HUES48 (cell line): Measurements from ENCODE around the gene PCDHB13.
"Not testable (repeated sequence)": the region's sequence is repeated elsewhere in the genome, so short reads cannot be mapped to it uniquely, and the experiment has no call there.

Experiments
- H3K27ac ChIP-seq: one replicate; pipeline ENCODE4 v1.7.0; 2013; ENCODE audit warnings: low read depth, low read length, inconsistent platforms
- H3K27me3 ChIP-seq: 2 replicates; pipeline ENCODE4 v1.6.1; 2013; ENCODE audit warnings: mild to moderate bottlenecking, low read length; ENCODE audit not compliant: control insufficient read depth, insufficient read depth
- H3K36me3 ChIP-seq: 2 replicates; pipeline ENCODE4 v1.6.1; 2013; ENCODE audit warnings: low read length; ENCODE audit not compliant: control insufficient read depth, insufficient read depth
- H3K4me1 ChIP-seq: 2 replicates; pipeline ENCODE4 v1.6.1; 2013; ENCODE audit warnings: mild to moderate bottlenecking, low read length; ENCODE audit not compliant: control insufficient read depth, insufficient read depth
- H3K4me3 ChIP-seq: 2 replicates; pipeline ENCODE4 v1.5.1; 2013; ENCODE audit warnings: mild to moderate bottlenecking, low read depth, low read length
- H3K9ac ChIP-seq: 2 replicates; pipeline ENCODE4 v1.6.1; 2013; ENCODE audit warnings: mild to moderate bottlenecking, low read depth, low read length, moderate library complexity
- H3K9me3 ChIP-seq: 2 replicates; pipeline ENCODE4 v1.6.1; 2013; ENCODE audit warnings: low read length; ENCODE audit not compliant: control insufficient read depth, insufficient read depth

The PCDHB13 gene

GRCh38 chr5:141213656-141214339 lies at the start of gene PCDHB13:
Gene PCDHB13, plus strand, starts transcription at chr5:141213919. Its CDS starts 205 bp downstream, at chr5:141214124.
- not testable (repeated sequence) for H3K36me3 ChIP-seq, H3K4me3 ChIP-seq, H3K27ac ChIP-seq, H3K27me3 ChIP-seq, H3K9ac ChIP-seq, H3K4me1 ChIP-seq, H3K9me3 ChIP-seq

GRCh38 chr5:141172381-141173204 lies 41.1 kb upstream of the PCDHB13 start, which contains the start of gene PCDHB7:
Gene PCDHB7, plus strand, starts transcription at chr5:141172644. Its CDS starts 192 bp downstream, at chr5:141172836.
- no peak within 1 kb of the TSS for H3K9ac ChIP-seq
- no peaks in the 10 kb centered on the region for H3K36me3 ChIP-seq
- H3K9me3 ChIP-seq, result peaks cover 6% of the 10 kb centered on the region
- H3K4me1 ChIP-seq, result no peaks in the 10 kb centered on the region
- H3K27ac ChIP-seq, result no peak within 1 kb of the TSS
- no peaks in the 10 kb centered on the region for H3K27me3 ChIP-seq
- no peak within 1 kb of the TSS for H3K4me3 ChIP-seq

GRCh38 chr5:141174291-141175104 lies 39.2 kb upstream of the PCDHB13 start:
- H3K4me3 ChIP-seq, H3K36me3 ChIP-seq, H3K4me1 ChIP-seq, H3K27me3 ChIP-seq, H3K27ac ChIP-seq, H3K9ac ChIP-seq: not testable (repeated sequence)
- H3K9me3 ChIP-seq, result peaks cover 14% of the 10 kb centered on the region

DNA sequence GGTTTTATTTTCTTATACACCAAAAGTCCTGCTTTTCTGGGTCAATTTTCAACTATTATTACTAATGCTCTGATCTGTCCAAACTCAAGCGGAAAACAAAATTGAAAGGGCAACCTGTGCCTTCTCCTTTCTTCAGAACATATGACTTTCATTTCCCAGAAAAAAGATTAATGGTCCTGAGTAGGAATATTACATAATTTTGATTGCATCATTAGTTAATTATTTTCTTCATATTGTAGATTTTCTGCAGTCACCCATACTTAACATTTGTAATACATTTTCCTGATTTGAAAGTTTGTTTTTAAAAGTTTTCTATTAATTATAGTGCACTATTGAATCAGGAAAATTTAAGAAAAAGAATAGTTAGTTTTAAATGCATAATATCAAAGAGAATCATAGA lies 37.8 kb upstream of the PCDHB13 start:
- Histone ChIP-seq H3K9ac (no peak overlapping the region), H3K4me1 (no peaks in the 10 kb centered on the region), H3K27ac (no peak overlapping the region), H3K27me3 (no peaks in the 10 kb centered on the region), H3K36me3 (no peaks in the 10 kb centered on the region), H3K4me3 (no peak overlapping the region), H3K9me3 (peaks cover 14% of the 10 kb centered on the region)

DNA sequence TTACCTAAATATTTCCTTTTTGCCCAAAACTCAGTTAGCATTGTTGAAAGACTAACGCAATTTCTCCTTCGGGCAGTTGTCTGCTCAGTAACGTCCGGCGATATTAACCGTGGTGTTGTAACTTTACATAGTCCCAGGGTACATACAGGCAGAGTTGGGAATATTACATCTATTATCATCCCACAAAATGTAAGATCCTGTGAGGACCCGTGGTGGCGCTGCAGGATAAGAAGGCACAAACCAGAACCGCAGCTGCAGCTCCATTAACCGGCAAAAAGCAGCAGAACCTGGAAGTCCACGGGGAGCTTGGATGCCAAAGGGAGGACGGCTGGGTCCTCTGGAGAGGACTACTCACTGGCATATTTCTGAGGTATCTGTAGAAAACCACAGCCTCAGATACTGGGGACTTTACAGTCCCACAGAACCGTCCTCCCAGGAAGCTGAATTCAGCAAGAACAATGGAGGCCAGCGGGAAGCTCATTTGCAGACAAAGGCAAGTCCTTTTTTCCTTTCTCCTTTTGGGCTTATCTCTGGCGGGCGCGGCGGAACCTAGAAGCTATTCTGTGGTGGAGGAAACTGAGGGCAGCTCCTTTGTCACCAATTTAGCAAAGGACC lies 36.0 kb upstream of the PCDHB13 start, which contains the start of gene PCDHB8:
TSS of gene PCDHB8 (plus strand) at position 214 of the 615 bp plus-strand sequence. CDS start at position 459, 245 bp downstream.
- not testable (repeated sequence) for H3K4me1 ChIP-seq, H3K36me3 ChIP-seq, H3K4me3 ChIP-seq, H3K9ac ChIP-seq, H3K27me3 ChIP-seq, H3K27ac ChIP-seq
- H3K9me3 ChIP-seq, result peaks cover 14% of the 10 kb centered on the region

DNA sequence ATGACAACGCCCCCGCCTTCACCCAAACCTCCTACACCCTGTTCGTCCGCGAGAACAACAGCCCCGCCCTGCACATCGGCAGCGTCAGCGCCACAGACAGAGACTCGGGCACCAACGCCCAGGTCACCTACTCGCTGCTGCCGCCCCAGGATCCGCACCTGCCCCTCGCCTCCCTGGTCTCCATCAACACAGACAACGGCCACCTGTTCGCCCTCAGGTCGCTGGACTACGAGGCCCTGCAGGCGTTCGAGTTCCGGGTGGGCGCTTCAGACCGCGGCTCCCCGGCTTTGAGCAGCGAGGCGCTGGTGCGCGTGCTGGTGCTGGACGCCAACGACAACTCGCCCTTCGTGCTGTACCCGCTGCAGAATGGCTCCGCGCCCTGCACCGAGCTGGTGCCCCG lies 34.3 kb upstream of the PCDHB13 start:
- not testable (repeated sequence) for H3K27me3 ChIP-seq, H3K4me1 ChIP-seq, H3K4me3 ChIP-seq, H3K36me3 ChIP-seq, H3K9ac ChIP-seq, H3K27ac ChIP-seq
- peaks cover 17% of the 10 kb centered on the region for H3K9me3 ChIP-seq

- not testable (repeated sequence) for H3K4me1 ChIP-seq, H3K9ac ChIP-seq, H3K27ac ChIP-seq, H3K4me3 ChIP-seq, H3K27me3 ChIP-seq, H3K36me3 ChIP-seq
- peaks cover 14% of the 10 kb centered on the region for H3K9me3 ChIP-seq
Observed at GRCh38 chr5:141179876-141180275, 33.8 kb upstream of the PCDHB13 start.

GRCh38 chr5:141180313-141180712 lies 33.4 kb upstream of the PCDHB13 start:
- Histone ChIP-seq H3K4me3 (no peak overlapping the region), H3K9me3 (peaks cover 11% of the 10 kb centered on the region; the same call in 1 of the 2 replicates), H3K4me1 (no peaks in the 10 kb centered on the region), H3K36me3 (no peaks in the 10 kb centered on the region), H3K9ac (no peak overlapping the region), H3K27ac (no peak overlapping the region), H3K27me3 (no peaks in the 10 kb centered on the region)

- Histone ChIP-seq H3K27ac (no peak within 1 kb of the TSS), H3K4me1 (0 out of 2 replicates have a peak, but pooled peaks cover 2% of the 10 kb centered on the region), H3K27me3 (no peaks in the 10 kb centered on the region), H3K36me3 (no peaks in the 10 kb centered on the region), H3K9ac (no peak within 1 kb of the TSS), H3K4me3 (peak within 1 kb of the TSS; percentile 42; the same call in 1 of the 2 replicates), H3K9me3 (peaks cover 11% of the 10 kb centered on the region; the same call in 1 of the 2 replicates)
Observed at GRCh38 chr5:141182248-141182647, 31.5 kb upstream of the PCDHB13 start, which contains the start of gene PCDHB16. Gene PCDHB16, plus strand, starts transcription at chr5:141182387. Its CDS starts 173 bp downstream, at chr5:141182560.

GRCh38 chr5:141184117-141184855 lies 29.4 kb upstream of the PCDHB13 start:
- not testable (repeated sequence) for H3K36me3 ChIP-seq, H3K9me3 ChIP-seq, H3K27me3 ChIP-seq, H3K27ac ChIP-seq, H3K4me3 ChIP-seq, H3K4me1 ChIP-seq, H3K9ac ChIP-seq
